Medulla oblongata (tissue), 1 donor: Measurements from ENCODE around the gene DCTN4.

Source experiments
- DNase-seq: peaks from one replicate; pipeline ENCODE4 v3.0.0-alpha.2; 2015; ENCODE audit errors: extremely low spot score

Gene DCTN4

DNA sequence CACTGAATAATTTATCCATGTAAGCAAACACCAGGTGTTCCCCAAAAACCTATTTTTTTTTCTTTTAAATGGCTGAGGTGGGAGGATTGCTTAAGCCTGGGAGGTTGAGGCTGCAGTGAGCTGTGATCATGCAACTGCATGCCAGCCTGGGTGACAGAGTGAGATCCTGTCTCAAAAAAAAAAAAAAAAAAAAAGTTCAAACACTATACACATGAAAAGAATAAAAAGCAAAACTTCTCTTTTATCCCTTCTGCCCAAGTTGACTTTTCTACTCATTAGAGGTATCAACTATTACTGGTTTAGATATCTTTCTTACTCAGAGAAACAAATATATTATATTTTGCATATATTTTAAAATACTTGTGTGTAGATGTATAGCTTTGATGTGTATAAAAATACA lies 17.8 kb downstream of the DCTN4 start:
- no peak for DNase-seq

DNA sequence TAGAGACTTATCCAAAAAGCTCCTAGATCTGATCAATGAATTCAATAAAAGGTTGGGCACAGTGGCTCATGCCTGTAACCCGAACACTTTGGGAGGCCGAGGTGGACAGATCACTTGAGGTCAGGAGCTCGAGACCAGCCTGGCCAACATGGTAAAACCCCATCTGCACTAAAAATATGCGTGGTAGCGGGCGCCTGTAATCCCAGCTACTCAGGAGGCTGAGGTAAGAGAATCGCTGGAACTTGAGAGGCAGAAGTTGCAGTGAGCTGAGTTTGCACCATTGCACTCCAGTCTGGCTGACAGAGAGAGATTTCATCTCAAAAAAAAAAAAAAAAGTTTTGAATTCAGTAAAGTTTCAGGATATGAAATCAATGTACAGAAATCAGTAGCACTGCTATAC lies 20.0 kb downstream of the DCTN4 start:
- no peak for DNase-seq

GRCh38 chr5:150734579-150735384 lies 24.0 kb downstream of the DCTN4 start:
- peak; percentile 68 for DNase-seq

- DNase-seq: peak; percentile 79
Measured at GRCh38 chr5:150731669-150732242, 27.1 kb downstream of the DCTN4 start.

DNA sequence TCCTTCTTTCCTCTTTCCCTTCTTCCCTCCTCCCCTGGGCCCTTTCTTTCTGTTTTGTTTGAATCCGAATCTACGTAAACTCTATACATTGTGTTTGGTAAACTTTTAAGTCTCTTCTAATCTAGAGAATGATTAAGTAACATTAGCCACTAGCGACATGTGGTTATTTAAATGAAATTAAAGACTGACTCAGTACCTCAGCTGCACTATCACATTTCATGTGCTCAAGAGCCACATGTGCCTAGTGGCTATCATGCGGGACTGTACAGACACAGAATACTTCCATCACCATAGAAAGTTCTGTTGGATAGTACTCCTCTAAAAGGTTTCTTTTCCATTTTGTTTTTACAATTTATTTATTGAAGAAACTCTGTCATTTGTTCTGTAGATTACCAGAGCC lies 29.0 kb downstream of the DCTN4 start:
- no peak for DNase-seq

DNA sequence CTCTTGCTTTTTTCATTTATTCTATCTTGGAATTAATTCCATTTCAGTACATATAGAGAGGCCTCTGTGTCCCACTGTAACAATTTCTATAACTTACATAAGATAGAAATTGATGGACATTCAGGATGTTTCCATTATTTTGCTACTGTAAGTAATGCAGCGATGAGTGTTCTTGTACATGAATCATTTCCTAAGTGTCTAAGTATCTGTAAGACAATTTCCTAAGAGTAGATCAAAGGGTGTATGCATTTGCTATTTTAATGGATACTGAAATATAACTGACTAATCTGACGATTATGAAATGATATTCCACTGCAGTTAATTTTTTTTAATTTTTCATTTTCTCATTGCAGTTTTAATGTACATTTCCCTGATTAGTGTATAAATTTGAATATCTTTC lies 35.0 kb downstream of the DCTN4 start:
- no peak for DNase-seq

- no peak for DNase-seq
Measured at GRCh38 chr5:150710165-150710564, 48.7 kb downstream of the DCTN4 start.

DNA sequence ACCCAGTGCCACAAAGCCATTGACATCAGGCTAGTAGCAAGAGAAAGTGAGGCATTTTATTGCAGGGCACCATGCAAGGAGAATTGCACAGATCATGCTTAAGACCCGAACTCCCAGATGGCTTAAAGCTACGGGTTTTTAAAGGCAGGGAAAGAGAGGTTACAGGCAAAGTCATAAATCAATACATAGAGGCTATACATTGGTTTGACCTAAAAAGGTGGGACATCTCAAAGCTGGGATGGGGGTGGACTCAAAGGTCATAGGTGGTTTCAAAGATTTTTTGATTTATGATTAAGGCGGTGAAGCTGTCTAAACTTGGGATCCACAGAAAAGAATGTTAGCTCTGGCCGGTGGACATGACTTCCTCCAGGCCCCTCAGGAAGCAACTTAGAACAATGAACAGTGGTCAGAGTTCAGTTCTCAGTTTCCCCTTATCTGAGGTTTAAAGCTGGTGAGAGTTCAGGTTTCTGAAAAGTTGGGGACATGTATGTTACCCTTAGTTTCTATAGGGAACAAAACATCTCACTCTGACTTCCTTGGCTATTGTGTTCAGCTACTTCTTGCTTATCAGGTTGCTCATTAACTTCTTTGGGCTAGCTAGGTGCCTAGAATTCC lies 51.9 kb downstream of the DCTN4 start:
- DNase-seq: no peak

DNA sequence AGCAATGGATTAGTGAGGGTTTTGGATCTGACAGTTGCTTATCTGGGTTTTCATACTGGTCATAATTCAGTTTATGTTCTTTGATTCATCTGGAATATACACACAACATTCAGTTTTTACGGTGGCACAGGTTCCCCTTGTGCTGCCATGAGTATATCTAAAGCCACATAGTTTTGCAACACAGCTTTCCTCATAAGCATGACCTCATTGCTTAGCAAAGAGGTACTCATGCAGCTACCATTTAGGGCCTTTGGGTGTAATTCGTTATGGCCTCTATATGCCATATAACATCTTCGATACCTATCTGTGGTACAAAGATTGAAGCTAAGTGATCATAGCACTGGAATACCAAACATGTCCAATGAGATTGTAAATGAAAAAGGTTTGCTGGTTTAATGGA lies 55.1 kb downstream of the DCTN4 start:
- DNase-seq: no peak

GRCh38 chr5:150700594-150701377 lies 58.0 kb downstream of the DCTN4 start, which contains the start of gene RBM22:
RBM22 (minus strand) TSS chr5:150701062; CDS start chr5:150700985, 77 bp downstream.
- DNase-seq: peak; percentile 94

GRCh38 chr5:150700246-150700593 lies 58.6 kb downstream of the DCTN4 start:
- no peak for DNase-seq

GRCh38 chr5:150694612-150695011 lies 64.2 kb downstream of the DCTN4 start:
- DNase-seq: no peak

DNA sequence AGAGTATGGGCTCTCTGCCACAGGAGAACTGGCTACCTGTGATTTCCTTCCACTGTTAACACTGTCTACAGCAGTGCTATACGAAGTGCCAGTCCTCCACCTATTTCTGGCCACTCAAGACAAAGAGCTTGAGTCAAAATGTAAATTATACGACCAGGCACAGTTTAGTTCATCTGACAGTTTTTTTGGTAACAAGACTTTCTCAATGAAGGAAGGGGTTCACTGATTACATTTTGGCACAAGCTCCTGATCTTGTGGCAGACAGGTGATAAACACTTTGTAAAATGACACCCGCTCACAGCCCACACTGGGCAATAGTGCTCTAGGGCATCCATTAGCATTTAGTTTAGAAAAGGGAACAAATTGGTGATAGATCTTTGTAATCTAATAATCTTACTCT lies 66.5 kb downstream of the DCTN4 start:
- DNase-seq: no peak

- DNase-seq: no peak
Measured at GRCh38 chr5:150690760-150691159, 68.1 kb downstream of the DCTN4 start.

GRCh38 chr5:150689120-150689519 lies 69.7 kb downstream of the DCTN4 start:
- no peak for DNase-seq

DNA sequence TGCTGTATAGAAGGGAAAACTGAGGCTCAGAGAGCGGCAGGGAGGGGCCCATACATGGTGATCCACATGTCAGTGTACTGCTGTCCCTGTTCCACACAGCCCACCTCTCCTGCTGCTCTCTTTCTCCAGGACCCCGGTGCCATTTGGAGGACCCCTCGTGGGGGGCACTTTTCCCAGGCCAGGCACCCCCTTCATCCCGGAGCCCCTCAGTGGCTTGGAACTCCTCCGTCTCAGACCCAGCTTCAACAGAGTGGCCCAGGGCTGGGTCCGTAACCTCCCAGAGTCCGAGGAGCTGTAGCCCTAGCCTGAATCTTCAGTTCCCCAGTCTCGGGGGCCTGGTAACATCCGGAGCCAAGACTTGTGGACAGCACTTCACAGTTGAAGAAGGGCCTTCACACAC lies 82.2 kb downstream of the DCTN4 start:
- no peak for DNase-seq

DNA sequence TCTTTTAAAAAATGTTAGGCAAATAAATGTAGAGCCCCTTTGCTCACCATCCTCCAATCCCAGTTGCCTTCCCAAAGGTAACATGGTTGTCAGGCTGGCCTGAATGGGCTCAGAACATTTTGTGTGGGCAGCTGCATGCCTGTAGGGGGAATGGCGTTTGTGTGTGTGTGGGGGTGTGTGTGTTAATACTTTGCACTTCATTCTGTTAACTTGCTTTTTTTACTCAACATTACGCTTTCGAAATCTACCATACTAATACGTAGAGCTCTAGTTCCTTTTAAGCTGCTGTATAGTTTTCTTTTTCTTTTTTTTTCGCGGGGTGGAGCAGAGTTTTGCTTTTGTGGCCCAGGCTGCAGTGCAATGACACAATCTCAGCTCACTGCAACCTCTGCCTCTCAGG lies 83.7 kb downstream of the DCTN4 start:
- no peak for DNase-seq

GRCh38 chr5:150674341-150674821 lies 84.4 kb downstream of the DCTN4 start:
- peak; percentile 48 for DNase-seq

DNA sequence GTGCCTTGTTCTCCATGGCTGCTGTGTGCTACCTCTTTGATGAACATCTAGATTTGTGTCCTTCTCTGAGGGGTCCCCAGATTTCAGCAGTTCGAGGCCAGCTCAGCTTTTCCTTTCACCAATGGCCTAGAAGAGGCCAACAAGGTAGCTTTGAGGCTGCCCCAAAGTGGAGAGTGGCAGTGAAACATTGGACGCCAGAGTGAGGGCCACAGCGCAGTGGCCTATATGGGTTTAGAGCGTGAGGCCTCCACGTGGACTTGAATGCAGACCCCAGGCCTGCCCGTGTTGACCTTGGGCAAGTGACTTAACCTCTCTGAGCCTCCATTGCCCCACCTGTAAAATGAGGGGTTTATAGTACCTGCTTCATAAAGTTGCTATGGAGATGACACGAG lies 85.9 kb downstream of the DCTN4 start:
- no peak for DNase-seq

GRCh38 chr5:150672237-150672883 lies 86.5 kb downstream of the DCTN4 start:
- DNase-seq: no peak

DNA sequence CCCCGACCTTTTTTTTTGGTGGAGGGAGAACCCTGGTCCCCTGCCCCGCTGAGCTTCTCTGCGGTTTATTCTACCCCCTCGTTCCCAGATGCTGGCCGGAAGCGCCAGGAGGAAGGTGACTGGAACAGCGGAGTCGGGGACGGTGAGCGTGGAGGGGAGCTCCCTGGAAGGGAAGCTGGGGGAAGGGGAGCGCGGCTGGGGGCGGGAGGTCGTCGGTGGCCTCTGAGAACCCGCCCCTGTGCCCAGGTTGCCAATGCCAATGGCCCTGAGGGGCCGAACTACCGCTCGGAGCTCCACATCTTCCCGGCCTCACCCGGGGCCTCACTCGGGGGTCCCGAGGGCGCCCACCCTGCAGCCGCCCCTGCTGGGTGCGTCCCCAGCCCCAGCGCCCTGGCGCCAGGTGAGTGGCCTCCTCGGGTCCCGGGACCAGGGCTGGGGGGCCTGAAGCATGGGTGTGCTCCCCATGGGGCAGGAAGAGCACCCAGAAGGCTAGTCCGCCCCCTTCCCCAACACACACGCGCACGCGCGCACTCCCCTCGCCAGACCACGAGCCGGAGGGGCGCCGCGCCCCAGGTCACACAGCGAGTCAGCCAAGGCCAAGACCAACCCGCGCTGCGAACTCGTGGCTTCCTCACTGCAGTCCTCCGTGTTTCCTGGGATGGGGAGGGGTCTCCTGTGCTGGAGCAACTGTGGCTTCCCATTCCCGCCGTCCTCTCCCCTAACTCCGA lies 87.1 kb downstream of the DCTN4 start:
- DNase-seq: no peak
